GM12878 (cell line): ENCODE measurements around the gene ACP3. TPM values are rescaled to one million over a fixed set of nuclear protein-coding genes. Genes with fewer than 3 reads are reported as not detected.
A peak's percentile ranks its signal among the peaks of the same experiment; 100 is the strongest.

ENCODE experiments used
- ATAC-seq: fragments of 200-7000 bp; cut with Tn5 transposase; 3 replicates; pipeline ENCODE4 v1.9.1; 2020; ENCODE audit warnings: mild to moderate bottlenecking, moderate library complexity
- BruUV-seq: library from RNA; stranded (reverse); fragments of 400-500 nt; replicated peaks from 2 replicates; lab custom pipeline; 2021; lab: Mats Ljungman, UMichigan
- CTCF ChIA-PET: fragments of 300-600 bp; sonication (Branson Sonifier 250); formaldehyde crosslinking; extraction: SDS; loops from one replicate; lab custom pipeline; 2021; ENCODE audit warnings: inconsistent platforms; lab: Yijun Ruan, JAX
- POLR2A ChIA-PET: fragments of 350-600 bp; formaldehyde crosslinking; extraction: SDS; loops from one replicate; lab custom pipeline; 2021; ENCODE audit warnings: inconsistent platforms; lab: Charles Lee
- RAD21 ChIA-PET: fragments of 300-600 bp; sonication (Branson Sonifier 250); formaldehyde crosslinking; loops from one replicate; lab custom pipeline; 2023; ENCODE audit warnings: antibody characterized with exemption; ENCODE audit not compliant: unreplicated experiment; lab: Charles Lee
- SMC1A ChIA-PET: fragments of 300-600 bp; sonication (Branson Sonifier 250); formaldehyde crosslinking; loops from one replicate; lab custom pipeline; 2023; ENCODE audit not compliant: unreplicated experiment, uncharacterized antibody; lab: Charles Lee
- DNase-seq: peaks from one replicate; pipeline ENCODE4 v3.0.0-alpha.2; 2011; ENCODE audit warnings: low read depth, low spot score
- FAIRE-seq: peaks from 3 replicates; lab custom pipeline; 2011; peaks lifted over from hg19 to GRCh38; lab: Jason Lieb, UNC
- H2AFZ ChIP-seq: 2 replicates; pipeline ENCODE4 v1.6.0; 2011; ENCODE audit warnings: low read depth, low read length, control low read depth; ENCODE audit not compliant: control insufficient read depth
- H3K27ac ChIP-seq: 2 replicates; pipeline ENCODE4 v1.5.1; 2011; ENCODE audit warnings: control low read depth; ENCODE audit not compliant: control insufficient read depth, insufficient read depth
- H3K27me3 ChIP-seq, 2 experiments: replicated peaks in 1 of 2; 2 replicates each; pipeline versions ENCODE4 v1.6.0 to v1.6.1; 2011; ENCODE audit warnings: low read length in 1 of 2; ENCODE audit not compliant: control insufficient read depth in 2 of 2, insufficient read depth in 2 of 2
- H3K36me3 ChIP-seq, 2 experiments: 2 replicates each; pipeline ENCODE4 v1.5.1; 2011; ENCODE audit warnings: low read length in 1 of 2; ENCODE audit not compliant: control insufficient read depth in 2 of 2, insufficient read depth in 2 of 2
- H3K4me1 ChIP-seq: 2 replicates; pipeline ENCODE4 v1.6.1; 2011; ENCODE audit warnings: mild to moderate bottlenecking, low read length, moderate library complexity, mixed read lengths; ENCODE audit not compliant: control insufficient read depth, insufficient read depth
- H3K4me2 ChIP-seq: 2 replicates; pipeline ENCODE4 v1.6.0; 2011; ENCODE audit warnings: control low read depth; ENCODE audit not compliant: control insufficient read depth, insufficient read depth
- H3K4me3 ChIP-seq: fragments of 200-600 bp; sonication (generic); 2 replicates; pipeline ENCODE4 v1.5.1; 2016
- H3K79me2 ChIP-seq: 2 replicates; pipeline ENCODE4 v1.6.0; 2011; ENCODE audit warnings: low read length; ENCODE audit not compliant: control insufficient read depth, insufficient read depth
- H3K9ac ChIP-seq: 2 replicates; pipeline ENCODE4 v1.8.0; 2011; ENCODE audit warnings: low read length, control low read depth, mixed read lengths; ENCODE audit not compliant: control insufficient read depth, insufficient read depth
- H3K9me3 ChIP-seq: replicated peaks from 3 replicates; pipeline ENCODE4 v1.5.1; 2011; ENCODE audit warnings: mild to moderate bottlenecking, low read length; ENCODE audit not compliant: control insufficient read depth, insufficient read depth
- H4K20me1 ChIP-seq: 2 replicates; pipeline ENCODE4 v1.6.0; 2011; ENCODE audit not compliant: control insufficient read depth, insufficient read depth
- BCL3 ChIP-seq: IDR thresholded peaks from 2 replicates; pipeline ENCODE4 v1.6.1; 2011; ENCODE audit warnings: borderline replicate concordance, low read depth, mild to moderate bottlenecking, moderate library complexity, low read length; ENCODE audit not compliant: insufficient read depth, poor library complexity, severe bottlenecking
- BRCA1 ChIP-seq: IDR thresholded peaks from 2 replicates; pipeline ENCODE4 v1.6.1; 2011; ENCODE audit warnings: low read depth, low read length, improper control_type of control experiment
- CREM ChIP-seq: IDR thresholded peaks from 2 replicates; pipeline ENCODE4 v1.6.1; 2014; ENCODE audit warnings: antibody characterized with exemption, low read depth
- HSF1 ChIP-seq: fragments of 150-350 bp; IDR thresholded peaks from 2 replicates; pipeline ENCODE4 v1.6.1; 2014; ENCODE audit warnings: mild to moderate bottlenecking, low read depth, low read length
- KAT2A ChIP-seq: conservative IDR thresholded peaks from 2 replicates; pipeline ENCODE4 v1.6.1; 2011; ENCODE audit warnings: low read depth, low read length; ENCODE audit not compliant: control insufficient read depth
- LARP7 ChIP-seq: fragments of 450-650 bp; IDR thresholded peaks from 2 replicates; pipeline ENCODE4 v1.6.1; 2017; ENCODE audit warnings: mild to moderate bottlenecking
- NFIC ChIP-seq: IDR thresholded peaks from 2 replicates; pipeline ENCODE4 v1.6.1; 2012; ENCODE audit warnings: low read depth, mild to moderate bottlenecking, inconsistent platforms, low read length, moderate library complexity
- NR2C1 ChIP-seq: fragments of 450-650 bp; IDR thresholded peaks from 2 replicates; pipeline ENCODE4 v1.6.1; 2017; ENCODE audit warnings: antibody characterized with exemption, mild to moderate bottlenecking, moderate library complexity
- POLR2AphosphoS2 ChIP-seq: IDR thresholded peaks from 2 replicates; pipeline ENCODE4 v1.6.1; 2011; ENCODE audit warnings: low read depth, mild to moderate bottlenecking, low read length, improper control_type of control experiment, moderate library complexity
- POLR2AphosphoS5 ChIP-seq: IDR thresholded peaks from 2 replicates; pipeline ENCODE4 v1.6.1; 2011; ENCODE audit warnings: mild to moderate bottlenecking, low read length, inconsistent platforms
- SPI1 ChIP-seq: IDR thresholded peaks from 2 replicates; pipeline ENCODE4 v1.6.1; 2011; ENCODE audit warnings: low read depth, mild to moderate bottlenecking, low read length, moderate library complexity, borderline replicate concordance; ENCODE audit not compliant: insufficient read depth
- WGBS: methylation state at CpG from one replicate; pipeline ENCODE4 v1.1.6; 2016; ENCODE audit warnings: low lambda C conversion rate; ENCODE audit not compliant: insufficient replicate concordance, insufficient coverage; ENCODE audit errors: missing lambda C conversion rate; 5-methylcytosine and 5-hydroxymethylcytosine counted together
- in situ Hi-C: fragments of 300-500 bp; cut with MboI; formaldehyde crosslinking; loops from 9 replicates; pipeline ENCODE4 v1.14.3; 2018; ENCODE audit warnings: mixed read lengths
- intact Hi-C: fragments of 100-400 bp; cut with micrococcal nuclease; formaldehyde crosslinking; loops from one replicate; pipeline ENCODE4 v1.14.2; 2022; ENCODE audit not compliant: unreplicated experiment
- polyA plus RNA-seq, 11 experiments: library from polyadenylated mRNA; depleted of rRNA in 4 of 11; unstranded in 6 of 11; stranded (reverse) in 5 of 11; fragments of >200 nt; fragmentation: Nextera tagmentation in 4 of 11; fragmentation: Illumina TruSeq in 1 of 11; extraction: Ambion mirVana in 4 of 11; extraction: Trizol in 1 of 11; gene quantifications; 1 replicate in 1 of 11; 2 replicates in 10 of 11; pipeline versions ENCODE4 v1.2.1 to v1.2.3, GENCODE V29; 2011 to 2016; ENCODE audit warnings: inconsistent platforms in 2 of 11, missing spikeins in 2 of 11, low read depth in 1 of 11
- total RNA-seq, 4 experiments: library from RNA; depleted of rRNA in 3 of 4; stranded (reverse); fragments of >200 nt in 3 of 4; fragmentation: Illumina TruSeq in 1 of 4; extraction: Trizol in 1 of 4; gene quantifications; 2 replicates each; pipeline versions ENCODE4 v1.2.1 to v1.2.3, GENCODE V29; 2013 to 2021

The ACP3 gene
- total and polyA plus RNA-seq, 10 of the 15 experiments (the other 5 are each of a cell fraction or from before 2014, with no cell fraction given) = 0.05 to 0.41 TPM; not detected in 8

DNA sequence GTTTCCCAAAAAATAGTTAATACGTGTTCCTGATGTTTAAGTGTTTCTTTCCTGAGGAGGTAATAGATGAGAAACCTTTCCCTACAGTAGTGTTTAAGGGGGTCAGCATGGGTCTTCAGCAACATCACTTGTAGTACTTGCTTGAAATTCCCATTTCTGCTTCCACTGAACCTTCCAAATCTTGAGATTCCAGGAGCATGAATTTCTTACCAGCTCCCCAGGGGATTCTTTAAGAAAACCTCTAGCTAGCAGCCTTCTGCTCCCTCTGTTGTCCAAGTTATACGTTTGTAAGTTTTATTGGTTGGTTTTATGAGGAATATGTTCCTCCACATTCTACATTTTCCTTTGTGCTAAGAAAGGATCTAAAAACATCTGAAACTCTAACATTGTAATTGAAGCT is 38.2 kb upstream of the ACP3 start:
- 5% methylated on average over 2 of the region's 2 CpGs for WGBS

DNA sequence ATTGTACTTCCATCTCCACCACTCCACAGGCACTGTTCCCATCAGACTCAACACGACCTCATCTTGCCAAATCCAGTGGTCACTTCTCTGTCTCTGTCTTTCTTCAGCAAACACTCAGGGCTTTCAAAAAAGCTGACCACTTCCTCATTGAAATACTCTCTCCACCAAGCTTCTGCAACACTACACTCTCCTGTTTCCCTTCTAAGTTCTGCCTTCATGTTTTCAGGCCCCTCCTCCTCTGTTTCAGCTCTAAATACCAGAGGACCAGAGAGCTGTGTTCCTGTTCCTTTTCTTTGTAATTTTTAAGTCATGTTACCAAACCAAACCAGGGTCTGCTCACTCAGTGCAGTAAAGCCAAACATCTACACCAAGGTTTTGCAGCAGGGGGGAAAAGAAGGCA is 33.8 kb upstream of the ACP3 start:
- in situ Hi-C loops (no loop called here), intact Hi-C loops (no loop called here)
- peak; percentile 47; the same call in 2 of the 3 replicates for ATAC-seq
- H3K79me2 ChIP-seq = no peaks in the 10 kb centered on the region
- no peaks in the 10 kb centered on the region for H3K4me1 ChIP-seq
- no peak for DNase-seq
- no peaks in the 10 kb centered on the region; the same call in 2 of the 3 replicates for H3K9me3 ChIP-seq
- no peaks in the 10 kb centered on the region for H3K27me3 ChIP-seq
- no peak for FAIRE-seq
- POLR2A ChIA-PET = no interaction called here
- CTCF ChIA-PET = interaction anchor here (0.6 to 0.7 kb wide), 2 partner anchors 23 to 100 kb away, joined by 4 read pairs; no protein-coding TSS in a partner anchor
- no peaks in the 10 kb centered on the region for H3K36me3 ChIP-seq
- H3K9ac ChIP-seq = no peak overlapping the region
- no TSS peak for BruUV-seq
- no peak overlapping the region for H2AFZ ChIP-seq
- no peak overlapping the region for H3K4me2 ChIP-seq
- RAD21 ChIA-PET = no interaction called here
- WGBS = 0% methylated on average over 1 of the region's 1 CpG
- no peak overlapping the region for H3K4me3 ChIP-seq
- TF ChIP-seq SPI1 = peak; percentile 42; the same call in 1 of the 2 replicates
- TF ChIP-seq NFIC = no peak
- TF ChIP-seq KAT2A = no peak
- no peak for TF ChIP-seq HSF1
- TF ChIP-seq POLR2AphosphoS5 = no peak
- TF ChIP-seq BRCA1 = no peak
- H4K20me1 ChIP-seq = no peaks in the 10 kb centered on the region
- H3K27ac ChIP-seq = no peak overlapping the region
- SMC1A ChIA-PET = interaction anchor here (1.3 kb wide), 1 partner anchor 252 kb away, joined by 4 read pairs; no protein-coding TSS in a partner anchor

More for the DNA sequence above, 38.2 kb upstream of the ACP3 start:
- ChIA-PET SMC1A (no interaction called here), POLR2A (no interaction called here), RAD21 (no interaction called here), CTCF (no interaction called here)
- ATAC-seq = no peak
- no peaks in the 10 kb centered on the region for H4K20me1 ChIP-seq
- no peaks in the 10 kb centered on the region for H3K4me1 ChIP-seq
- H3K4me3 ChIP-seq = no peak overlapping the region
- intact Hi-C loops (no loop called here), in situ Hi-C loops (no loop called here)
- H3K27me3 ChIP-seq = no peaks in the 10 kb centered on the region
- FAIRE-seq = no peak
- H3K9ac ChIP-seq = no peak overlapping the region
- H3K4me2 ChIP-seq = no peak overlapping the region
- H3K9me3 ChIP-seq = no peaks in the 10 kb centered on the region; the same call in 2 of the 3 replicates
- BruUV-seq = no TSS peak
- TF ChIP-seq CREM (no peak), NR2C1 (no peak), BCL3 (no peak), LARP7 (no peak), POLR2AphosphoS2 (no peak)
- no peaks in the 10 kb centered on the region for H3K79me2 ChIP-seq
- no peak for DNase-seq
- no peaks in the 10 kb centered on the region for H3K36me3 ChIP-seq
- H3K27ac ChIP-seq = no peak overlapping the region
- no peak overlapping the region for H2AFZ ChIP-seq
